C4-2B (cell line): ENCODE data around the gene ADI1.
"Not testable (repeated sequence)": the region's sequence is repeated elsewhere in the genome, so short reads cannot be mapped to it uniquely, and the experiment has no call there.

Source experiments
- ZFX ChIP-seq: fragments of 450-650 bp; IDR thresholded peaks from 2 replicates; pipeline ENCODE4 v1.6.1; 2017
- TF ChIP-seq, protein P1 (sequence below): fragments of 450-650 bp; conservative IDR thresholded peaks from 2 replicates; pipeline ENCODE4 v1.5.1; 2017; ENCODE audit warnings: mild to moderate bottlenecking

DNA sequence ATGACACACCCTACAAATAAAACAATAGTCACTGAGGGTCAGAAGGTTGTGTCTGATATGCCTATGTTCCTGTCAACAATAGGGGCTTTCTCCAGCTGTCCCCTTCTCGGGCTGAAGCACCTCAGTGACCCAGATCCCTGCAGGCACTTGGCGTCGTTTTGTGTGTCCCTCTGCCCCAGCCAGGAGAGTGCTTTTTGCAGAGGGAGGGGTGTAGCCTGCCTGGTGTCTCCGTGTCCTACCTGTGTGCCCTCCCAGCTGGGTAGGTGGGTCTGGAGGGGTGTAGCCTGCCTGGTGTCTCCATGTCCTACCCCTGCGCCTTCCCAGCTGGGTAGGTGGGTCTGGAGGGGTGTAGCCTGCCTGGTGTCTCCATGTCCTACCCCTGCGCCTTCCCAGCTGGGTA, 65.3 kb downstream of the ADI1 start:
- TF ChIP-seq, protein P1, sequence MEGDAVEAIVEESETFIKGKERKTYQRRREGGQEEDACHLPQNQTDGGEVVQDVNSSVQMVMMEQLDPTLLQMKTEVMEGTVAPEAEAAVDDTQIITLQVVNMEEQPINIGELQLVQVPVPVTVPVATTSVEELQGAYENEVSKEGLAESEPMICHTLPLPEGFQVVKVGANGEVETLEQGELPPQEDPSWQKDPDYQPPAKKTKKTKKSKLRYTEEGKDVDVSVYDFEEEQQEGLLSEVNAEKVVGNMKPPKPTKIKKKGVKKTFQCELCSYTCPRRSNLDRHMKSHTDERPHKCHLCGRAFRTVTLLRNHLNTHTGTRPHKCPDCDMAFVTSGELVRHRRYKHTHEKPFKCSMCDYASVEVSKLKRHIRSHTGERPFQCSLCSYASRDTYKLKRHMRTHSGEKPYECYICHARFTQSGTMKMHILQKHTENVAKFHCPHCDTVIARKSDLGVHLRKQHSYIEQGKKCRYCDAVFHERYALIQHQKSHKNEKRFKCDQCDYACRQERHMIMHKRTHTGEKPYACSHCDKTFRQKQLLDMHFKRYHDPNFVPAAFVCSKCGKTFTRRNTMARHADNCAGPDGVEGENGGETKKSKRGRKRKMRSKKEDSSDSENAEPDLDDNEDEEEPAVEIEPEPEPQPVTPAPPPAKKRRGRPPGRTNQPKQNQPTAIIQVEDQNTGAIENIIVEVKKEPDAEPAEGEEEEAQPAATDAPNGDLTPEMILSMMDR, result not testable (repeated sequence)
- not testable (repeated sequence) for TF ChIP-seq ZFX
